Common myeloid progenitor, CD34-positive (primary cell): ENCODE results near the gene SPACA6.

Experiments
- CTCF ChIA-PET: fragments of 350-600 bp; sonication (Branson Sonifier 250); formaldehyde crosslinking; loops from one replicate; lab custom pipeline; 2021; ENCODE audit warnings: antibody characterized with exemption; lab: Charles Lee
- POLR2A ChIA-PET: fragments of 350-600 bp; sonication (Branson Sonifier 250); formaldehyde crosslinking; loops from one replicate; lab custom pipeline; 2021; ENCODE audit warnings: antibody characterized with exemption; lab: Charles Lee
- DNase-seq, 3 donors: peaks; one replicate each; pipeline versions ENCODE4 v3.0.0 to v3.0.0-alpha.2; 2013
- H3K27ac ChIP-seq, 2 experiments: 1 replicate in 1 of 2; 2 replicates in 1 of 2; pipeline ENCODE4 v1.7.0; 2013; ENCODE audit warnings: inconsistent platforms in 2 of 2, low read length in 2 of 2, mild to moderate bottlenecking in 2 of 2, low read depth in 1 of 2, moderate library complexity in 1 of 2; ENCODE audit not compliant: severe bottlenecking in 2 of 2, insufficient read depth in 1 of 2, poor library complexity in 1 of 2
- H3K27me3 ChIP-seq, 5 experiments: replicated peaks in 2 of 5; 1 replicate in 3 of 5; 2 replicates in 2 of 5; pipeline versions ENCODE4 v1.6.1 to v1.7.0; 2013; ENCODE audit warnings: low read length in 4 of 5, mild to moderate bottlenecking in 2 of 5, moderate library complexity in 2 of 5, inconsistent platforms in 1 of 5; ENCODE audit not compliant: insufficient read depth in 5 of 5, control insufficient read depth in 4 of 5
- H3K36me3 ChIP-seq, 4 experiments: 1 replicate in 2 of 4; 2 replicates in 2 of 4; pipeline versions ENCODE4 v1.6.1 to v1.7.0; 2013; ENCODE audit warnings: low read length in 3 of 4, control low read depth in 1 of 4, mild to moderate bottlenecking in 1 of 4; ENCODE audit not compliant: control insufficient read depth in 4 of 4, insufficient read depth in 4 of 4
- H3K4me1 ChIP-seq, 4 experiments: 1 replicate in 3 of 4; 2 replicates in 1 of 4; pipeline versions ENCODE4 v1.6.1 to v1.7.1; 2013; ENCODE audit warnings: low read length in 3 of 4, mild to moderate bottlenecking in 3 of 4, control low read depth in 1 of 4, inconsistent platforms in 1 of 4, moderate library complexity in 1 of 4; ENCODE audit not compliant: control insufficient read depth in 4 of 4, insufficient read depth in 4 of 4; ENCODE audit errors: control extremely low read depth in 1 of 4
- H3K4me3 ChIP-seq, 7 experiments: 1 replicate in 4 of 7; 2 replicates in 3 of 7; pipeline versions ENCODE4 v1.5.1 to v1.7.0; 2013; ENCODE audit warnings: mild to moderate bottlenecking in 7 of 7, low read length in 6 of 7, moderate library complexity in 6 of 7, inconsistent platforms in 2 of 7, low read depth in 2 of 7, control low read depth in 1 of 7; ENCODE audit not compliant: insufficient read depth in 4 of 7, control insufficient read depth in 1 of 7; ENCODE audit errors: extremely low read depth in 1 of 7
- H3K9me3 ChIP-seq, 5 experiments: 1 replicate in 4 of 5; 2 replicates in 1 of 5; pipeline versions ENCODE4 v1.6.1 to v1.7.1; 2013; ENCODE audit warnings: low read length in 4 of 5, mild to moderate bottlenecking in 2 of 5, inconsistent platforms in 1 of 5, low read depth in 1 of 5, moderate library complexity in 1 of 5; ENCODE audit not compliant: control insufficient read depth in 4 of 5, insufficient read depth in 2 of 5; ENCODE audit errors: control extremely low read depth in 1 of 5
- WGBS: methylation state at CpG from one replicate; pipeline ENCODE4 v1.1.5; 2013; ENCODE audit not compliant: insufficient coverage; 5-methylcytosine and 5-hydroxymethylcytosine counted together

The SPACA6 gene

DNA sequence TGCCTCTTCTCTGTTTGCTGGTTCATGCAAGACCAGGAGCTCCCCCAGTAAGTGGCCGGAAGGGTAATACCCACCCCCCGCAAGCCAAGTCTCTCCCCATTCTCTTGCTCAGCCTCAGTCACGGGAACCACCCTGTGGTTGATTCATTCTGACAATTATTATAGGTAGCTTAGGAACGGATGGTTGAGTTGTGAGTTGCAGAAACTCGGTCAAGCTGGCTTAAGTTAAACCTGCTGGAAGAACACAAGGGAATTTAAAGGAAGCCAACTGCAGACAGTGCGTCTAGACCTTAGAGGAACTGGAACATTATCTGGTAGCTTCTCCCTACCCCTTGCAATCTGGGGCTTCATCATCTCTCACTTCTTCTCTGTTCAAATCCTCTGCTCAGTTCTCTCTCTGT lies 49.7 kb downstream of the SPACA6 start:
- POLR2A ChIA-PET, result interaction anchor here (0.7 kb wide), 1 partner anchor 438 kb away, joined by 4 read pairs; no protein-coding TSS in a partner anchor

DNA sequence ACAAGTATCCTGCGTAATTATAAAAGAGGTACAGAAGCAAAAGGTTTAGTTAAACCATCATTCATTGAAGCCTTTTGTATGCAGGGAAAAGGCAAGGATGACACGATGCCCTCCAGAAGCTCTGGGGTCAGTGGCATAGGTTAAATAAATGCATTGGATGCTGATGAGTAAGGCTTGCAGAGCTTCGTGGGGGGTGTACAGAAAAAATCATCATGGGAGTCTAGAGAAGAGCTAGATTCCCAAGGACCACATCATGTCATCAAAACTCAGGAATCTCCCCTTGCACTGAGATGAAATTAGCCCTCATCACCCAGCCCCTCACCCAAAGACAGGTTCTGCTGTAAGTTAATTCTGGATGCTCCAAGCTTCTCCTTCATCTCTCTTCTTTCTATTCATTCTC lies 50.3 kb downstream of the SPACA6 start:
- Histone ChIP-seq H3K4me3 (no peak overlapping the region), H3K9me3 (no peaks in the 10 kb centered on the region), H3K4me1 (peaks cover 0 to 5% (median 0%) of the 10 kb centered on the region in 4 experiments), H3K27ac (no peak overlapping the region), H3K36me3 (no peaks in the 10 kb centered on the region), H3K27me3 (peaks cover 0 to 18% (median 2%) of the 10 kb centered on the region in 5 experiments)
- ChIA-PET POLR2A (no interaction called here), CTCF (interaction anchor here (1.2 to 1.3 kb wide), 2 partner anchors 8 to 34 kb away, joined by 4 read pairs; partner anchors contain the start of gene FPR1)
- no peak for DNase-seq
- WGBS, result 100% methylated on average over 3 of the region's 3 CpGs

More for the DNA sequence above, 49.7 kb downstream of the SPACA6 start:
- Histone ChIP-seq H3K4me3 (no peak overlapping the region), H3K36me3 (no peaks in the 10 kb centered on the region), H3K27me3 (peaks cover 0 to 18% (median 2%) of the 10 kb centered on the region in 5 experiments), H3K9me3 (no peaks in the 10 kb centered on the region), H3K27ac (no peak overlapping the region), H3K4me1 (peaks cover 0 to 5% (median 0%) of the 10 kb centered on the region in 4 experiments)
- 52% methylated on average over 3 of the region's 6 CpGs for WGBS
- CTCF ChIA-PET, result interaction anchor here (1.2 to 1.3 kb wide), 2 partner anchors 9 to 35 kb away, joined by 4 read pairs; partner anchors contain the start of gene FPR1
- no peak for DNase-seq

DNA sequence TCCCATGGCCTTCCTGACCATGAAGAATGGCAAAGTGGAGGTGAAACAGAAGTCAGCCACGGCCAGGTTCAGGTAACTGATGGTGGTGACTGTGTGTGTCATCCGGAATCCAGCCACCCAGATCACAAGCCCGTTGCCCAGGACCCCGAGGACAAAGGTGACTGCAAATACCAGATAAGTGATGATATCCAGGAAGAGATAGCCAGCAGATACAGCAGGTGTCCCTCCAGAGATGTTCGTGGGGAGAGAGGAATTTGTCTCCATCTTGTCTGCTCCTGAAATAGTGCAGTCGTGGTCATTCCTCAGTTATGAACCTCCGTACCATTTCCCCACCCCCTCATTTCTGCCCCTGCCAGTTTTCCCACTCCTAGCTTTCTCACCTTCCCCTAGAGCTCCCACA lies 53.6 kb downstream of the SPACA6 start:
- POLR2A ChIA-PET, result no interaction called here
- CTCF ChIA-PET, result no interaction called here
- no peaks in the 10 kb centered on the region for H3K9me3 ChIP-seq
- DNase-seq, result no peak
- 93% methylated on average over 5 of the region's 7 CpGs for WGBS
- H3K4me1 ChIP-seq, result peaks cover 0 to 5% (median 0%) of the 10 kb centered on the region in 4 experiments
- peaks cover 0 to 9% (median 2%) of the 10 kb centered on the region in 5 experiments for H3K27me3 ChIP-seq
- no peak overlapping the region for H3K27ac ChIP-seq
- no peak overlapping the region for H3K4me3 ChIP-seq
- H3K36me3 ChIP-seq, result no peaks in the 10 kb centered on the region

DNA sequence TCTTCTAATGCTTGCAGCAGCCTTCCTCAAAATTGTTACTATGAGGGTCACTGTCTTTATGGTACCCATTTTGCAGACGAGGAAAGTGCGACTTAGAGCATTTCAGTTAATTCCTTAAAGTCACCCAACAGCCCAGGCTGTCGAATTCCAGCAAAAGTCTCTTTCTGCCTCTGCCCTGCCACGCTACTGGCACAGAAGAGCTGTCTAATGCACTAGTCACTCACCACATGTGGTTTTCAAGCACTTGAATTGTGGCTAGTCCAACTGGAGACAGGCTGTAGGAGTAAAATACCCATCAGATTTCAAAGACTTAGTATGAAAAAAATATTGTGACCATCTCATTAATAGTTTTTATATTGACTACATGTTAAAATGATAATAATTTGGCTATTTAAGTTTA lies 56.8 kb downstream of the SPACA6 start:
- Histone ChIP-seq H3K4me1 (peaks cover 0 to 12% (median 0%) of the 10 kb centered on the region in 4 experiments), H3K4me3 (peak overlapping the region in 1 of 7 experiments; percentile 25), H3K27ac (no peak overlapping the region), H3K9me3 (no peaks in the 10 kb centered on the region), H3K27me3 (peaks cover 0 to 2% (median 0%) of the 10 kb centered on the region in 5 experiments), H3K36me3 (no peaks in the 10 kb centered on the region)
- 100% methylated on average over 3 of the region's 4 CpGs for WGBS
- CTCF ChIA-PET, result no interaction called here
- POLR2A ChIA-PET, result no interaction called here
- DNase-seq, result no peak

DNA sequence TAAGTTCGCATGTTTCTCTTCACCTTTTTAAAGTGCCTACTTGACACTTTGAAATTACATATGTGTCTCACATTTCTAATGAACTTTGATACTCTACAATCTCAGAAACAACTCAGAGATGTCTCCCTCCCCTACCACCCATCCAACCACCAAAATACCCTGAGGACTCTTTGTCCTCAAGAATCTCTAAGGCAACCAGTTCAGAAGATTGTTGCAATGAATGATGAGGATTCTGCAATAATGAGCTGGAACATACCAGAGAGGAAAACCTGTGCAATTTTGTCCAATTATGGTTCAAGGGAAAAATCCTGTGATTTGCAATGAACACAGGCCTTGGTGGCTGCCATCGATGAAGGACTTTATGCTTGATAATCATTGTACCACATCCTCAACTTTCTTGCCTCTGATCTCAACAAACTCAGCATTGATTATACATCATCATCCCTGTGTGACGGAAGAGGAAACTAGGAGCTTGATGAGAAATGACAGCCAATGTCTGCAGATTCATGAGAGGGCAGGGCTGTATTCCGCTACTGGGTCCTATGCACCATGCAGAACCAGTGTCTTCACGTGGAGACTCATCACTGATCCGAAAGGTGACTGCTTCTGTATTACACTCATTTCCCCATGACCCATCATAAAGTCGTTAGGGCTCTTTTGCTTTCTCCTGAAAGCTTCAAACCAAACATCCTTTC lies 57.4 kb downstream of the SPACA6 start:
- Histone ChIP-seq H3K4me1 (peaks cover 0 to 12% (median 0%) of the 10 kb centered on the region in 4 experiments), H3K27me3 (peaks cover 0 to 2% (median 0%) of the 10 kb centered on the region in 5 experiments), H3K36me3 (no peaks in the 10 kb centered on the region), H3K27ac (no peak overlapping the region), H3K4me3 (peak overlapping the region in 1 of 7 experiments; percentile 59), H3K9me3 (peaks cover 0 to 2% (median 0%) of the 10 kb centered on the region in 5 experiments)
- 90% methylated on average over 6 of the region's 7 CpGs for WGBS
- ChIA-PET CTCF (no interaction called here), POLR2A (no interaction called here)
- no peak for DNase-seq

GRCh38 chr19:51751655-51752054 lies 58.5 kb downstream of the SPACA6 start, which contains the start of gene FPR1:
Gene FPR1 (minus strand): TSS chr19:51751878. CDS start chr19:51746994, 4,884 bp downstream.
- WGBS, result no CpG with 5 or more reads among the region's 2 CpGs
- H3K9me3 ChIP-seq, result peaks cover 0 to 2% (median 0%) of the 10 kb centered on the region in 5 experiments
- peak within 1 kb of the TSS in 1 of 7 experiments; percentile 59 for H3K4me3 ChIP-seq
- no peaks in the 10 kb centered on the region for H3K36me3 ChIP-seq
- POLR2A ChIA-PET, result interaction anchor here (1.1 kb wide), 1 partner anchor 13 kb away, joined by 3 read pairs; no protein-coding TSS in a partner anchor
- H3K4me1 ChIP-seq, result peaks cover 0 to 12% (median 0%) of the 10 kb centered on the region in 4 experiments
- peak in 1 of 3 donors; percentile 25 for DNase-seq
- no peaks in the 10 kb centered on the region for H3K27me3 ChIP-seq
- no peak within 1 kb of the TSS for H3K27ac ChIP-seq
- CTCF ChIA-PET, result interaction anchor here (1.2 to 1.3 kb wide), 3 partner anchors 9 to 26 kb away, joined by 3 to 4 read pairs (median 4); no protein-coding TSS in a partner anchor

DNA sequence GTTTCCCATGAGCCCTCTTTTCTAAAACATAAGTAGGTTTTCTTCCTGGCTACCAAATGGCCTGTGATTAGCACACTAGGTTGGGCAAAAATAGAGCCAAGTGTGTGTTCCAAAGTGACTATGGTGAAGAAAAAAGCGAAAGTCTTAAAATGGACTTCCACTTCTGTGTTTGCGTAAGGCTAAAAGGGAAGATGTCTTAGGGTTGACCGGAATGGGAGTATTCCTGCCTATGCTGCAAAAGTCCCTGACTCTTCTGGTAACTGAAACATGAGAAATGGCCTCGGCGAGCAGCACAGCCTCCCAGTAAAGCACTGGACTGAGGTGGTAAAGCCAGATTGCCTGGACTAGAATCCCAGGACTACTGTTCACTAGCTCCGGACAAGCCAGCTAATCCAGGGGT lies 61.0 kb downstream of the SPACA6 start:
- Histone ChIP-seq H3K9me3 (peaks cover 0 to 2% (median 0%) of the 10 kb centered on the region in 5 experiments), H3K36me3 (no peaks in the 10 kb centered on the region), H3K27me3 (no peaks in the 10 kb centered on the region), H3K27ac (no peak overlapping the region), H3K4me1 (peaks cover 0 to 12% (median 0%) of the 10 kb centered on the region in 4 experiments), H3K4me3 (no peak overlapping the region)
- DNase-seq, result no peak
- ChIA-PET CTCF (no interaction called here), POLR2A (no interaction called here)
- 98% methylated on average over 6 of the region's 6 CpGs for WGBS
